ENCODE data around the gene PRKG1. TPM values are rescaled to one million over a fixed set of nuclear protein-coding genes. Genes with fewer than 3 reads are reported as not detected.

PRKG1 gene
- total RNA-seq, 1 experiment from 2014 or later = 16.5 TPM

DNA sequence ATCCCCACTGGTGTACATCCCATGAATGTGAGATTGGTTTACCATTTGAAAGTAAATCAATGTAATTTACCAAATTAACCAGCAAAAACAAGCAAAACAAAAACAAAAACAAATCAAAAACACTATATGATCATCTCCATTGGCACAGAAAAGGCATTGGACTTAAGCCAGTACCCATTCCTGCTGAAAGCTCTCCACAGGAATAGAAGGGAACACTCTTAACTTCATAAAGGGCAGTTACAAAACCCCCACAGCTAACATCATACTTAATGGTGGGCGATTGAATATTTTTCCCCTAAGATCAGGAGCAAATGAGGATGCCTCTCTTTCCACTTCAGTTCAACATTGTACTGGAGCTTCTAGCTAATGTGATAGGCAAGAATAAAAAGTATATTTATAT, 34.1 kb downstream of the PRKG1 start (continued):
- TF ChIP-seq, protein P1, sequence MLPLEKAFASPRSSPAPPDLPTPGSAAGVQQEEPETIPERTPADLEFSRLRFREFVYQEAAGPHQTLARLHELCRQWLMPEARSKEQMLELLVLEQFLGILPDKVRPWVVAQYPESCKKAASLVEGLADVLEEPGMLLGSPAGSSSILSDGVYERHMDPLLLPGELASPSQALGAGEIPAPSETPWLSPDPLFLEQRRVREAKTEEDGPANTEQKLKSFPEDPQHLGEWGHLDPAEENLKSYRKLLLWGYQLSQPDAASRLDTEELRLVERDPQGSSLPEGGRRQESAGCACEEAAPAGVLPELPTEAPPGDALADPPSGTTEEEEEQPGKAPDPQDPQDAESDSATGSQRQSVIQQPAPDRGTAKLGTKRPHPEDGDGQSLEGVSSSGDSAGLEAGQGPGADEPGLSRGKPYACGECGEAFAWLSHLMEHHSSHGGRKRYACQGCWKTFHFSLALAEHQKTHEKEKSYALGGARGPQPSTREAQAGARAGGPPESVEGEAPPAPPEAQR (CRISPR knock-in tag; IDR thresholded peaks at IDR 0.05) = no peak
- TF ChIP-seq, protein P2, sequence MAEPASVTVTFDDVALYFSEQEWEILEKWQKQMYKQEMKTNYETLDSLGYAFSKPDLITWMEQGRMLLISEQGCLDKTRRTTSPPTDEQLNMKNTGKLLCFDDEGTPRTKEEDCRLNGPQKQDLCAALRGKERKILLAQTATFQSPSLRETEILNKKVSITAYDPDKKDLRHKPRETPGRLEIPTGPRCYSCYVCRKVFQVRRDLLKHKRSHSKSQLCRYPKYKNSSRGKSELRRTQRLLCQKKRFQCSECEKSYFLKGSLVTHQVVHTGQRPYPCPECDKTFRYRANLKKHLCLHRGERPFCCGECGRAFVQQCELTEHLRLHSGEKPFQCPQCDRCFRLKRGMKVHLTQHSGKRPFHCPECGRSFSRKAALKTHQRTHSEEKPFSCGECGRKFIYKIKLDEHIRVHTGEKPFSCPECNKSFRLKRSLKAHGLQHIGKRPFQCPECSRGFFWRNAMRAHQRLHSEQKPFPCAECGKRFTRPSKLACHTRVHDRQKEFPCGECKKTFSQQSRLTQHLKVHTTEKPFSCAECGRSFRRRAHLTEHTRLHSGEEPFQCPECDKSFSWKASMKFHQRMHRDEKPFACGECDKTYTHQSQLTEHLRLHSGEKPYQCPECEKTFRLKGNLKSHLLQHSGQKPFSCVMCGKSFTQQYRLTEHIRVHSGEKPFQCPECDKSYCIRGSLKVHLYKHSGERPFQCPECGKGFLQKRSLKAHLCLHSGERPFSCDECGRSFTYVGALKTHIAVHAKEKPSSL (CRISPR knock-in tag; conservative IDR thresholded peaks at IDR 0.05) = no peak
- TF ChIP-seq SOX15 (CRISPR knock-in tag; IDR thresholded peaks at IDR 0.05) (no peak), CREB1 (CRISPR knock-in tag; IDR thresholded peaks at IDR 0.05) (no peak), OVOL2 (CRISPR knock-in tag; IDR thresholded peaks at IDR 0.05; ENCODE audit: borderline replicate concordance) (no peak)
- TF ChIP-seq, protein P3, sequence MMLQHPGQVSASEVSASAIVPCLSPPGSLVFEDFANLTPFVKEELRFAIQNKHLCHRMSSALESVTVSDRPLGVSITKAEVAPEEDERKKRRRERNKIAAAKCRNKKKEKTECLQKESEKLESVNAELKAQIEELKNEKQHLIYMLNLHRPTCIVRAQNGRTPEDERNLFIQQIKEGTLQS (CRISPR knock-in tag; conservative IDR thresholded peaks at IDR 0.05) = no peak

DNA sequence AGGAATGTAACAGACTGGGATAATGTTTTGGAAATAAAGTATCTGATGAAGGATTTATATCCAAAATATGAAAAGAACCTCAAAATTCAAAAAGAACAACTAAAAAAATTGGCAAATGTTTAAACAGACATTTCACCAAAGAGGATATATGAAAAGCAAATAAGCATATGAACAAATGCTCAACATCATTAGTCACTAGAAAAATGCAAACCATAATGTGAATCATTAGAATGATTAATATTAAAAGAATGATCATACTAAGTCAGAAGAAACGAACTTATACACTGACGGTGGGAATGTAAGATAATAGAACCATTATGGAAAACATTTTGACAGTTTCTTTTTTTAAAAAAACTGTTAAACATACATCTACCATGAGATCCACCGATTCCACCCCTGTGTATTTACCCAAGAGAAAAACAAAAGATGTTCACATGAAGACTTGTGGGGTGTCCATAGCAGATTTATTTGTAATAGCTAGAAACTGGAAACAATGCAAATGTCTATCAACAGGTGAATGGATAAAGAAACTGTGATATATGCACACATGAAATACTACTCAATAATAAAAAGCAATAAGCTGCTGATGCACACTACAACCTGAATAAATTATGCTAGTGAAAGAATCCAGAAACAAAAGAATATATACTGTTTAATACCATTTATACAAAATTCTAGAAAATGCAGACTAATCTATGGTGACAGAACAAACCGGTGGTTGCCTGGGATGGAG, 35.7 kb downstream of the PRKG1 start:
- ChIA-PET POLR2A (no interaction called here), CTCF (no interaction called here)
- Mint-ChIP-seq H3K4me1 (peaks cover 15% of the 10 kb centered on the region), H3K9me3 (no peaks in the 10 kb centered on the region), H3K27ac (no peak overlapping the region), H3K36me3 (no peaks in the 10 kb centered on the region), H3K4me3 (no peak overlapping the region), H3K27me3 (ENCODE audit: low read depth) (no peaks in the 10 kb centered on the region)
- ATAC-seq (no peak), DNase-seq (ENCODE audit: low spot score) (no peak)
- TF ChIP-seq ZNF138 (CRISPR knock-in tag; conservative IDR thresholded peaks at IDR 0.05) (no peak), FOXK1 (CRISPR knock-in tag; IDR thresholded peaks at IDR 0.05) (no peak)
- TF ChIP-seq, protein P4, sequence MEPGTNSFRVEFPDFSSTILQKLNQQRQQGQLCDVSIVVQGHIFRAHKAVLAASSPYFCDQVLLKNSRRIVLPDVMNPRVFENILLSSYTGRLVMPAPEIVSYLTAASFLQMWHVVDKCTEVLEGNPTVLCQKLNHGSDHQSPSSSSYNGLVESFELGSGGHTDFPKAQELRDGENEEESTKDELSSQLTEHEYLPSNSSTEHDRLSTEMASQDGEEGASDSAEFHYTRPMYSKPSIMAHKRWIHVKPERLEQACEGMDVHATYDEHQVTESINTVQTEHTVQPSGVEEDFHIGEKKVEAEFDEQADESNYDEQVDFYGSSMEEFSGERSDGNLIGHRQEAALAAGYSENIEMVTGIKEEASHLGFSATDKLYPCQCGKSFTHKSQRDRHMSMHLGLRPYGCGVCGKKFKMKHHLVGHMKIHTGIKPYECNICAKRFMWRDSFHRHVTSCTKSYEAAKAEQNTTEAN (CRISPR knock-in tag; IDR thresholded peaks at IDR 0.05) = no peak
- TF ChIP-seq, protein P5, sequence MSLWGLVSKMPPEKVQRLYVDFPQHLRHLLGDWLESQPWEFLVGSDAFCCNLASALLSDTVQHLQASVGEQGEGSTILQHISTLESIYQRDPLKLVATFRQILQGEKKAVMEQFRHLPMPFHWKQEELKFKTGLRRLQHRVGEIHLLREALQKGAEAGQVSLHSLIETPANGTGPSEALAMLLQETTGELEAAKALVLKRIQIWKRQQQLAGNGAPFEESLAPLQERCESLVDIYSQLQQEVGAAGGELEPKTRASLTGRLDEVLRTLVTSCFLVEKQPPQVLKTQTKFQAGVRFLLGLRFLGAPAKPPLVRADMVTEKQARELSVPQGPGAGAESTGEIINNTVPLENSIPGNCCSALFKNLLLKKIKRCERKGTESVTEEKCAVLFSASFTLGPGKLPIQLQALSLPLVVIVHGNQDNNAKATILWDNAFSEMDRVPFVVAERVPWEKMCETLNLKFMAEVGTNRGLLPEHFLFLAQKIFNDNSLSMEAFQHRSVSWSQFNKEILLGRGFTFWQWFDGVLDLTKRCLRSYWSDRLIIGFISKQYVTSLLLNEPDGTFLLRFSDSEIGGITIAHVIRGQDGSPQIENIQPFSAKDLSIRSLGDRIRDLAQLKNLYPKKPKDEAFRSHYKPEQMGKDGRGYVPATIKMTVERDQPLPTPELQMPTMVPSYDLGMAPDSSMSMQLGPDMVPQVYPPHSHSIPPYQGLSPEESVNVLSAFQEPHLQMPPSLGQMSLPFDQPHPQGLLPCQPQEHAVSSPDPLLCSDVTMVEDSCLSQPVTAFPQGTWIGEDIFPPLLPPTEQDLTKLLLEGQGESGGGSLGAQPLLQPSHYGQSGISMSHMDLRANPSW (CRISPR knock-in tag; conservative IDR thresholded peaks at IDR 0.05; ENCODE audit: low read depth) = no peak

DNA sequence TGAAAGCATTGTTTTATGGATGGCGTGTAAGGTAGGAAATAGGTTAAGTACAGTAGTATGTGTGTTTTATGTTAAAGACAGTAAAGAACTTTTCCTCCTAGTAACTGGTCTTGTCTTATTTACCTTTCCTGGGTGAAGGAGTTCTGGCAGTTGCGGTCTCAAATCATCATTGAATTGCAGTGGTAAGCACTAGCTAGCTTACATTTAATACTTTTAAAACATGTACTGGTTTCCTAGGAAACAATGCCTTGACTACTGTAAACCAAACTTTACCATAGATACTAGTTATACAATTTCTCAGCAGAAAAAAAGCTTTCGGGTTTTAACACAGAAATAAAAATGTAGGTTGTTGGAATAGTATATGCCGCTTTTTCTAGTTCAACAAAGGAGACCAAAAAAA, 37.7 kb downstream of the PRKG1 start:
- peaks cover 4% of the 10 kb centered on the region; the same call in 1 of the 2 replicates for H3K9me3 Mint-ChIP-seq
- TF ChIP-seq NR2C2 (CRISPR knock-in tag; IDR thresholded peaks at IDR 0.05) (no peak), ZNF138 (CRISPR knock-in tag; conservative IDR thresholded peaks at IDR 0.05) (no peak), TEAD1 (CRISPR knock-in tag; IDR thresholded peaks at IDR 0.05) (no peak), ZNF396 (CRISPR knock-in tag; IDR thresholded peaks at IDR 0.05; ENCODE audit: borderline replicate concordance) (no peak), FOXJ3 (CRISPR knock-in tag; IDR thresholded peaks at IDR 0.05; ENCODE audit: borderline replicate concordance) (no peak), ELF4 (CRISPR knock-in tag; IDR thresholded peaks at IDR 0.05; ENCODE audit: low read depth) (no peak), NR1H2 (CRISPR knock-in tag; IDR thresholded peaks at IDR 0.05) (no peak), RELA (CRISPR knock-in tag; IDR thresholded peaks at IDR 0.05; ENCODE audit: borderline replicate concordance) (no peak)
- TF ChIP-seq, protein P6, sequence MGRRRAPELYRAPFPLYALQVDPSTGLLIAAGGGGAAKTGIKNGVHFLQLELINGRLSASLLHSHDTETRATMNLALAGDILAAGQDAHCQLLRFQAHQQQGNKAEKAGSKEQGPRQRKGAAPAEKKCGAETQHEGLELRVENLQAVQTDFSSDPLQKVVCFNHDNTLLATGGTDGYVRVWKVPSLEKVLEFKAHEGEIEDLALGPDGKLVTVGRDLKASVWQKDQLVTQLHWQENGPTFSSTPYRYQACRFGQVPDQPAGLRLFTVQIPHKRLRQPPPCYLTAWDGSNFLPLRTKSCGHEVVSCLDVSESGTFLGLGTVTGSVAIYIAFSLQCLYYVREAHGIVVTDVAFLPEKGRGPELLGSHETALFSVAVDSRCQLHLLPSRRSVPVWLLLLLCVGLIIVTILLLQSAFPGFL (CRISPR knock-in tag; IDR thresholded peaks at IDR 0.05; ENCODE audit: borderline replicate concordance) = no peak
- TF ChIP-seq, protein P1 (CRISPR knock-in tag; IDR thresholded peaks at IDR 0.05) = no peak
- TF ChIP-seq, protein P7, sequence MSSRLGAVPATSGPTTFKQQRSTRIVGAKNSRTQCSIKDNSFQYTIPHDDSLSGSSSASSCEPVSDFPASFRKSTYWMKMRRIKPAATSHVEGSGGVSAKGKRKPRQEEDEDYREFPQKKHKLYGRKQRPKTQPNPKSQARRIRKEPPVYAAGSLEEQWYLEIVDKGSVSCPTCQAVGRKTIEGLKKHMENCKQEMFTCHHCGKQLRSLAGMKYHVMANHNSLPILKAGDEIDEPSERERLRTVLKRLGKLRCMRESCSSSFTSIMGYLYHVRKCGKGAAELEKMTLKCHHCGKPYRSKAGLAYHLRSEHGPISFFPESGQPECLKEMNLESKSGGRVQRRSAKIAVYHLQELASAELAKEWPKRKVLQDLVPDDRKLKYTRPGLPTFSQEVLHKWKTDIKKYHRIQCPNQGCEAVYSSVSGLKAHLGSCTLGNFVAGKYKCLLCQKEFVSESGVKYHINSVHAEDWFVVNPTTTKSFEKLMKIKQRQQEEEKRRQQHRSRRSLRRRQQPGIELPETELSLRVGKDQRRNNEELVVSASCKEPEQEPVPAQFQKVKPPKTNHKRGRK (CRISPR knock-in tag; IDR thresholded peaks at IDR 0.05; ENCODE audit: borderline replicate concordance) = no peak
- ATAC-seq = no peak
- no peaks in the 10 kb centered on the region for H3K36me3 Mint-ChIP-seq
- ChIA-PET CTCF (no interaction called here), POLR2A (no interaction called here)
- DNase-seq (ENCODE audit: low spot score) = no peak
- no peaks in the 10 kb centered on the region for H3K27me3 Mint-ChIP-seq (ENCODE audit: low read depth)
- no peak overlapping the region for H3K27ac Mint-ChIP-seq
- no peak overlapping the region for H3K4me3 Mint-ChIP-seq
- peaks cover 30% of the 10 kb centered on the region for H3K4me1 Mint-ChIP-seq

All from WTC11 (cell line).